Stimulated activated CD8-positive, alpha-beta memory T cell treated with anti-CD3 and anti-CD28 coated beads, Interleukin-12 subunit alpha, Interleukin-12 subunit beta, amount 100 ng/mL, for 24 hours (primary cell): ENCODE measurements around the gene SDK1.

ENCODE experiments used
- DNase-seq: peaks from one replicate; pipeline ENCODE4 v3.0.0-alpha.2; 2020; ENCODE audit errors: extremely low read depth

The SDK1 gene

DNA sequence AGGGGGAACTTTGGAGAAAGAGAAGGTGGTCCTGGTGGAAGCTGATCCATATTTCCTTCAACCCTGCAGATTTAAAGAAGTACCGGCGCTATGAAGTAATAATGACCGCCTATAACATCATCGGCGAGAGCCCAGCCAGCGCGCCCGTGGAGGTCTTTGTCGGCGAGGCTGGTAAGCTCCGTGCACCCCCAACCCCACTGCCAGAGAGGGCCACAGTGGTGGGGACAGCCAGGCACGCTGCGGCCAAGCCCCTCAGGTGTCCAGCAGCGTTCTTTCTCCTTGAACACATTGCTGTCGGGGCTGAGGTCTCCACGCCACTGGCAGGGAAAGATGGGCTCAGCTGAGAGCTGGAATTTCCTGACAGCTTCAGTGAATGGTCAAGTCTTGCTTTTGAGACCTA, 877.4 kb downstream of the SDK1 start:
- DNase-seq: no peak

DNA sequence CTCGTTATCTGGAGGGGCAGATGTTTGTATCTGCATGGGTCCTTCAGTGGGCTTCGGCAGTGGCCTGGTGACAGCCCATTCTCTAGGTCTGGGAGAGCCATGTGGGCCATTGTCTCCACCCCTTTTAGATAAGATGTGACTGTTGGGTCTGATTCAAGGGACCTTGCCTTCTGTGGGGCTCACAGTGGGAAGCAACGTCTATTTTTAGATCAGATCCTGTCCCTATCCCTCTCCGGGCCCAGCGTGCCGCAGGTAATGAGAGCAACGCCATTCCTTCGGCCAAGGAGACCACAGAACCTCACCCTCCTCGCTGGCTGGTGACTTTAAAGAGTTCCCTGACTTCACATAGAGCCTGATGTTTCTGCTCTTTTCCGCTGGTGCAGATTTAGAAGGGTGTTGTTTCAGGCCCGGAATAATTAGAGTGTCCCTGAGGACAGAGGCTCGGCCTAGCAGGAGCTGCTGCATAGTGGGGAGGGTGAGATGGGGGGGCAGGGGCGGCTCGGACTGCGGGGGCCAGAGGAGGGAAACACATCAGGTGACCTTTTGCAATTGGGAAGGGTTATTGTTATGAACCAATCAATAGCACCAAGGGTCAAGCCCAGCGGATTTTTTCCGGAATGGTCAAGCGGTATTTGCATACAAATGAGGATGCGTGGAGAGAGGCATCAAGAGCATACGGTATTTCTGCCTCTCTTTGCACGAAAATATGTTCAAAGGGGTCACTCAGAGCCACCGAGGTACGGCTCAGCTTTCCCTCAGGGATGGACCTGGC, 878.0 kb downstream of the SDK1 start:
- no peak for DNase-seq

DNA sequence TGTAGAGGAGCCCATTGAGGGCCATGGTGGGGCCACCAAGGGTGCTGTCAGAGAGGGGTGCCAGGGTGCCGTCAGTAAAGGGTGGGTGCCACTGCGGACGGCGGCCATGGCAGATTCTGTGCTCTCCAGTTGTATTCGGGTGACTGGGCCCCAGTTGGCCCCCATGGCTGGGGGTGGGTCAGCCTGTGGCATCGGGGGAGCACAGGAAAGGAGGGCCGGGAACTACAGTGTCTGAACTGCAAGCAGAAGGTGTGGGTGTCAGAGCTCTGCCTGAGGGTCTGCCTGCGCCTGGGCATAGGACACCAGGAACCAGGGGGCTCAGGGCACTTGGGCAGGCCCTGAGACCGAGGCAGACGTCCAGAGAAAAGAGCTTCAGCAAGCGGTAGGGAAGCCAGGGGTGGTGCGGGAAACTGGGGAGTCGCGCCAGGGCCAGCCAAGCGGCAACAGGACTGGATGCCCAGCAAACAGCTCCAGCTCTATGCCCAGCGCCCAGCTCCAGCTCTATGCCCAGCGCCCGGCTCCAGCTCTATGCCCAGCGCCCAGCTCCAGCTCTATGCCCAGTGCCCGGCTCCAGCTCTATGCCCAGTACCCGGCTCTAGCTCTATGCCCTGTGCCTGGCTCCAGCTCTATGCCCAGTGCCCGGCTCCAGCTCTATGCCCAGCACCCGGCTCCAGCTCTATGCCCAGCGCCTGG, 878.8 kb downstream of the SDK1 start:
- no peak for DNase-seq

DNA sequence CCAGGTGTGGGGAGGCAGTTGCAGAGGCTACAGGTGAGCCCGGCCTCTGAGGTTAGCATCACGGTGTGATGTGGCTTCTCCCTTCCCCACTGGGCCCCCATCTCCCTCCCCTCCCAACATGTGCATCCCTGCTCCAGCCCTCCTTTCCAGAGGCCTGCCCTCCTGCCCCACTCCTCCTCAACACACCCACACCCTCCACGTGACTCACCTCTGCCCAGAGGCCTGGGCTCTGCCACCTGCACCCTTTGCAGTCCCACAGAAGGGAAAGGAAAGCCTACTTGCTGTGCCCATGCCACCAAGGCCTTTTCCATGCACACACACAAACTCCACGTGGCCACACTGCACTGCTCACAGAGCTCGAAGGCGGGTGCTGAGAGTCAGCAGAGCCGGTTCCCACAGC, 880.4 kb downstream of the SDK1 start:
- no peak for DNase-seq

DNA sequence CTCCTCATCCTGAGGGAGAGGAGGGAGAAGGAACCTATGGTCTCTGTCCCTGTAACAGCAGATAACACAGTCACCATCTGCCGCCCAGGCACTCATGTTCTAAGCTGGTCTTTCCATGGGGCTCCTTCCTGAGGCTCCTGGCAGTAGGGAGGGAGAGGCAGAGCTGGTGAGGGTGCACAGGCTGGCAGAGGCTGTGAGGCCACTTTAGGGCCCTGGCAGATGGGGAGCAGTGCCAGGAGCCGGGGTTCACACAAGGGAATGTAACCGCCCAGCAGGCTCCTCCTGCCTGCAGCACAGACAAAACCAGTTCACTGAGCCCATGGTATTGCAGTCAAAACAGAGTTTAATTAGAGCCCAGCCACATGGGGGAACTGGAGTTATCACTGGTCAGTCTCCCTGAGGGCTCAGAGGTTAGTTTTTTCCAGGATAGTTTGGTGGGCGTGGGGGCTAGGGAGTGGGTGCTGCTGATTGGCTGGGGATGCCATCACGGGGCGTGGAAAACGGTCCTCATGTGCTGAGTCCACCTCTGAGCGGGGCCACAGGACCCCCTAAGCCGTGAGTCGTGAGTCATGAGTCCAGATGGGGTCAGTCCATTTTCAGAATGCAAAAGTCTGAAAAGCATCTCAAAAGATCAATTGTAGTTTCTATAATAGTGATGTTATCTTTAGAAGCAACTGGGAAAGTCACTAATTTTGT, 881.7 kb downstream of the SDK1 start:
- DNase-seq: no peak

DNA sequence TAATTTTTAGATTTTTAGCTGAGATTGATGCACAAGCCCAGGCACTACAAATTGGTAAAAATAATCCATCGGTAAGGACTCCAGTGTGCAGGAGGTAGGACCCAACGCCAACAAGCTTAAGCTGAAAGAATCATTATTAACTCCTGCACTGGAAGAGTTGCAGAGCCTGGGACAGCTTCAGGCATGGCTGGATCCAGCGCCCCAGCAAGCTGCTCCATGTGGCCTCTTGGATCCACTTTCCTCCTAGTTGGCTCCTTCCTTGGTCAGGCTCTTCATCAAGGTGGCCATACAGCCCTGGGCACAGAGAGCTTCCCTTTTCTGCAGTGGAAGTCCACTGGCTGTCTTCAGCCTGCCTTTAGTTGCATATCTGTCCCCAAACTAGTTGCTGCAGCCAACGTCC, 883.6 kb downstream of the SDK1 start:
- no peak for DNase-seq

DNA sequence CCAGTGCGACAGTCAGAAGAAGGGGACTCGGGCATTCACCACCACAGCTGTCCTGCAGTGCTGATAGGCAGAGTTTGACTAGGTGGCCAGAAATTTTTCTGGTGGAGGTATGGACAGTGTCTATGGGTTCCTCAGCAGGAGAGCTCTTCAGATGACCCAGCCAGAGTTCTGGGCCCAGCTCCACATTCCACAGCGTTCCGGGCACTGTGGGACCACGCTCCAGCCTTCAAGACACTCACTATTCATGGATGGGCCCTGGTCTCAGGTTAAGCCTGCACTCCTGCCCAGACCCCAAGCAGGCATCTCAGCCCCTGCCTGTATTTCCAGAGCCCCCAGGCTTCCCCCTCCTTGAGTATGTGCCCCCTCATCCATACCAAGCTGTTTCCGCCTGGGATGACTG, 884.1 kb downstream of the SDK1 start:
- no peak for DNase-seq

DNA sequence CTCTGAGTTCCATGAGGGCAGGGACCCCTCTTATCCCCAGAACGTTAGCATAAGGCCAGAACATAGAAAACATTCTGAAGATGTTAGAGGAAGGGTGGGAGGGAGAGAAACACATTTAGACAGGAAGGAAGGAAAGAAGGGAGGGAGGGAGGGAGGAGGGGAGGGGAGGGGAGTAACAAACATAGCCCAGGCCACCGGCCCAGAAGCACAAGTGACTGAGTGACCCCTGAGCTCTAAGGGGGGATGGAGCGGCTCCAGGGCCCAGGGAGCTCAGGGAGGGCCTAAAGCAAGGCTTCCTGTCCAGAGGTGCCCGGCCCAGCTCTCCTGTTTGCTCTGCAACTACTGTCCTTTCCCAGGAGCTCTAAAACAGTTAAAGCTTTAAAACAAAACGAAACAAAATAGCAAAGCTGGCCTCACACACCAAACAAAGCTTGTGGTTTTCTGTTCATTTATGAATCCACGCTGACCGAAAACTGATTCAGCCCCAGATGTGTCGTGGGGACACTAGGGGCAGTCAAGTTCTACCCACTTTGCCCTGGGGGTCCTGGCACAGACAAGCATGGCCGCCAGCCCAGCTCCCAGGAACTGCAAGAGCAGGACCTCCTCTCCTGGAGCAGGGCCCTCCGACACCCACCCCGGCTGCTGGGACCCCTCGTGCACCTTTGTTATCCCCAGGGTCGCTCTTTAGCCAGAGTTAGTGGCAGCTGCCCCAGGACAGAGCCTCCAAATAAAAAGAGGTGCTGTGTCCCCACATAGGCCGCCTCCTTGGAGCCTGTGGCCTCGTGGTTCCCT, 884.9 kb downstream of the SDK1 start:
- DNase-seq: no peak

DNA sequence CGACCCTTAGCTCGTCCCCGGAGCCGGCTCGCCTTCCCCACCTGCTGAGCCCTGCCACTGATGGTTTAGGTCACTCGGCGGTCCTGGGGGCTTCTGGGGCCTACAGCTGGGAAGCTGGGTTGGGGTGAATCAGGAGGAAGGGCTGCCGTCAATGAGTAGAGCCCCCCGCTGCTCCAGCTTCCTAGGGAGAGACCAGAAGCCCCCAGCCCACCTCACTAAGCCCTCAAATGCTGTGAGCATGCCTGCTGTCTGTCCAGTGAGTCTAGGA, 885.4 kb downstream of the SDK1 start:
- no peak for DNase-seq

DNA sequence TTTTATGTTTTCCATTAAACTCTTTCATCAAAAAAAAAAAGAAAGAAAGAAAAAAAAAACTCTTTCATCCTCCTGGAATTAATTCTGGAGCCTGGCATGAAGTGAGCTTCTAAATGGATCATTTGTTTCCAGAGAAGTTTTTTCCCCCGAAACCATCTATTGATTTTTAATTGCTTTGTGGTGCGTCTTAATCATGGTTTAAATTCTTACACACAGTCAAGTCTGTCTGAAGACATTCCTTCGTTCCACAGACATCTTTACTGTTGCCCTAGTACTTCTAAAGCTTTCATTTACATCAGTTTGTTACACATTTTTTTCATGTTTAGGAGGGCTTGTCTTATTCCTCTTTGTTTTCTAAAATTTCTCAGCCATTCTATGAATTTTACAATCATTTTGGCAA, 887.6 kb downstream of the SDK1 start:
- no peak for DNase-seq

DNA sequence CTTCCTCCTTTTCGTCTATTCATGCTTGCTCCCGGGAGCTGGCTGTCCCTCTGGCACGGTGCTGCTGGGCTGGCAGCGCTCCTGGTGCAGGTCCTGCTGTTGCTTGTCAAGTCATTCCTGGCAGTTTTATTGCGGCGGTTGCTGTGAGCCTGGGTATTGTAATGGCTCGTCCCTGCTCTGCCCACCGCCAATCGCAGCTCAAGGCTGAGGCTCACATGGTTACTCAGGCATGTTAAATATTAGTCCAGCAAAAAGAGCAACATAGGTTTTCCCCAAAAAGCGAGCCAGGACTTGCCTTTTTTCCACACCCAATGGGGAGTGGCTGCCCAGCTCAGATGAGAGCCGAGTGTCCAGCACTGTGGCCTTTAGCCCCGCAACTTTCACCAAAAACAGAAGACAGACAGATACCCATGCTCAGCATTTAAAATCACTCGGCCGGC, 888.1 kb downstream of the SDK1 start:
- no peak for DNase-seq

DNA sequence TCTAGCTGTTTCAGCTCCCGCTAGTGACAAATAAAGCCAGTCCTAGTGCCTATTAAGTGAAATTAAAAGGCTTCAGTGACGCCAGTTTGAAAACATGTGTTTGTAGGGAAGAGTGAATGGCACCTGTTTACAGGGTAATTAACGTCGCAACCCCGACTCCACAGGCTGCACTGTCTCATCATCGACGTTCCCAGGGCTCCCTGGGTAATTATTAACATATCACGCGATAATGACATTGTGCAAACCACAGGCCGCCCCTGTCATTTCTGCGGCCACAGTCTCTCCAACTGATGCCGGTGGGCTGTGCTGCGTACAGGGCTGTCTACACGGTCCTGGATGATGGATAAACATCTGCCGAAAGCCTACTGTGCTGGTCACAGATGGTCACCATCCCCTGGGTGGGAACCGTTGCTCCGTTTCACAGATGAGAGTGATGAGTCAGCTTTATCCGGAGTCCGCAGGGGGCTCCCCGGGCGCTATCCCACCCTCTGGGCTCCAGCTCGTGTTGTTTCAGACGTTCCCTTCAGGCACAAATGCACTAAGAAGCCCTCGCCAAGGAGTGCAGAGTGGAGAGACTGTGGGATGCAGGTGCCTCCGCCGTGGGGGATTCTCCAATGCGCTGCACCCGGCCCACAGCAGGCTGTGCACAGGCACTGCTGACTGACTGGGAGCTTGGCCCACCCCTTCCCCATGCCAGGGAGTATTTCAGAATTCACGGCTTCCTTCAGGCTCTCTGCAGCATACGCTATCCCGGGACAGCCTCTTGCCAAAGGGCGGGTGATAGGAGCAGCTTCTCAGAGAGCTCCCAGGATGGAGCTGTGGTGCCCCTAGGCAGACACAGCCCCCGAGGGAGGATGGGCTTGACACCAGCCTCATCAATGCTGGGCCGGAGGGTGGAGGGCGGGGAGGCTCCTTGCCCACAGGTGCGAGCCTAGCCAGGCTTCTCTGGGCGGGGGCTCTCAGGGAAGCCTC, 889.2 kb downstream of the SDK1 start:
- DNase-seq: no peak

DNA sequence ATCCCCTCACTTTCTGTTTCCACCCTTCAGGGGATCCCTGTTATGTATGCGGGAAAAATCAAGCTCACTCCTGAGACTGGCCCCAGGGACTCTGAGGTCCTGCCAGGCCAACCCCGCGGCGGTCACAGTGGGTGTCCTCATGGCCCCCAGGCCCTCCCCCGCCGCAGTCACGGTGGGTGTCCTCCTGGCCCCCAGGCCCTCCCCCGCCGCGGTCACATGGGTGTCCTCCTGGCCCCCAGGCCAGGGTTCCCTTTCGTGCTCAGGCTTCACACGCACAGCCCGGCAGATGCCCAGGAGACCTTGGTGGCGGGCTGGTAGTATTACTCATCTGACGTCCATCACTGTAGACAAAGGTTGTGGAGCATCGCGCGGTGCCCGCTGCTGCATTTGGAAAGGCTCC, 890.0 kb downstream of the SDK1 start:
- no peak for DNase-seq

DNA sequence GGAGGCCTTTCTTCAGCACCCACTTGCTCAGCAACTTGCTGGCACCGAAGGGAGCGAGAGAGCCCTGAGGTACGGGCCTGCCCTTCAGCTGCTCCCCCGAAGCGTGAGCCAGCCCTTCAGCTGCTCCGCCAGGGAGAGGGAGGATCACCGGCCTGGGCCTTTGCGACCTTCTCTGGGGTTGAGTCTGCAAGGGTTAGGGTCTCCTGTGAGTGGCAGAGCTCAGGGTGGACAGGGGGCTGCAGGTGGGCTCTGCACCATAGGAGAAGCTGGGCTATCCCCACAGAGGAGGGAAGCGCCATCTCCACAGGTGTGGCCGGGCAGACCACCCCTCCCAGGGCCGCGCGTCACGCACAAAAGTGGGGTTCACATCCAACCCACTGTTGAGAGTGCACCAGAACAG, 890.5 kb downstream of the SDK1 start:
- DNase-seq: no peak

DNA sequence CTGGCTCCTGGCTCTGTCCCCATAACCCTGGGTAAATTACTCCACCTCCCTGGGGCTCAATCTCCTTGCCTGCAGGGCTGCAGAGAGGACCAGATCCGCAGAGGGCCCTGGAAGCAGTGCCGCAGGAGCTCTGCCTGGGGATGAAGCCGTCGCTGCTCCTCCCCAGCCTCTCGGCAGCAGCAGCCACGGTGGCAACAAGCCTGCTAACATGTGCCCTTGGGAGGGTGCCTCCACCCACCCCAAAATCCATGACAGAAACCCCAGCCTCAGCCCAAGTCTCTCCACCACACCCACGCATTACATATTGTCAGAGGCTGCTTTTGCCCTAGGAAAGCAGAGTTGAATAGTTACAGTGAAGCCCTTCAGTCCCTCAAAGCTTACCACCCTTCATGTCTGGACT, 894.6 kb downstream of the SDK1 start:
- DNase-seq: no peak

DNA sequence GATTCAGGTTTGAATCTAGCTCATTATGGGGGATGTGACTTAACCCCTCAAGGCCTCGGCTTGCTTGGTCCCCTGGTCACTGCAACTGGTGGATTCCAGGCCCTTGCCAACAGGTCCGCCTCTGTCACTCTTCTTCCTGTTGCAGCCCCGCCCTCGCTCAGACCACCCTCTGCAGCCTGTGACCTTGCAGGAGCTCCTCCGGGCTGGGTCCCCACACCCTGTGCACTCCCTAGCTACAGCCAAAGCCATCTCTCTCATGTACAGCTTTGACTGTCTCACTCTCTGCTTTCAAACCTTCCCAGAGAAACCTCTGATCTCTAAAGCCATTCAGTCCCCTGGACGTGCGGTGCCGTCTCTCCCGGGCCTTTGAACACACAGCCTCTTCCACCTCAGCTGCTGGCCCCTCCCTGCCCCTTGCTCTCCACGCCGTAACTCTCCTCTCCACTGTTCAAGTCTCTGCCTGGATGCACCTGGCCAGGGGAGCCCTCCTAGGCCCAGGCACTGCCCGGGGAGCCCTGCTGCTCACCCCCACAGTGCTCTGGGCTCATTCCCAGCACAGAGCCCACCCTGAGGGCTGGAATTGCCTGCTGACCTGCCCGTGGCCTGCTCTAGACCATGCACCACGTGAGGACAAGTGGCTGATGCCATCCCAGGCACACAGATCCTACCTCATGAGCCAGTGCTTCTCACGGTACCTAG, 895.2 kb downstream of the SDK1 start:
- DNase-seq: no peak

DNA sequence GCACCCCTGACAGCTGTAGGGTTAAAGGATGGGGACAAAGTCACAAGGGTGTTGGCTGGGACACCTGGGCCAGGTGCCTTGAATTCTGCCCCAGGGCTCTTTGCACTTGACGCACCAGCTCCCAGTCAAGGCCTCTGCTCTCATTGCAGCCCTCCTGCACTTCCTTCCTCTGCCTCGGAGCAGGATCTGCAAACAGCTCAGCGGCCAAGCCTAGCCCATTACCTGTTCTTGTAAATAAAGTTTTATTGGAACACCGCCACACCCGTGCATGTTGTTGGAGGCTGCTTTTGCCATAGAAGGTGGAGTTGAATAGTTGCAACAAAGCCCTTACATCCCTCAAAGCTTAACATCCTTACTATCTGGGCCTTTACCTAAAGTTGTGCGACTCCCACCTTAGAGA, 897.2 kb downstream of the SDK1 start:
- no peak for DNase-seq

DNA sequence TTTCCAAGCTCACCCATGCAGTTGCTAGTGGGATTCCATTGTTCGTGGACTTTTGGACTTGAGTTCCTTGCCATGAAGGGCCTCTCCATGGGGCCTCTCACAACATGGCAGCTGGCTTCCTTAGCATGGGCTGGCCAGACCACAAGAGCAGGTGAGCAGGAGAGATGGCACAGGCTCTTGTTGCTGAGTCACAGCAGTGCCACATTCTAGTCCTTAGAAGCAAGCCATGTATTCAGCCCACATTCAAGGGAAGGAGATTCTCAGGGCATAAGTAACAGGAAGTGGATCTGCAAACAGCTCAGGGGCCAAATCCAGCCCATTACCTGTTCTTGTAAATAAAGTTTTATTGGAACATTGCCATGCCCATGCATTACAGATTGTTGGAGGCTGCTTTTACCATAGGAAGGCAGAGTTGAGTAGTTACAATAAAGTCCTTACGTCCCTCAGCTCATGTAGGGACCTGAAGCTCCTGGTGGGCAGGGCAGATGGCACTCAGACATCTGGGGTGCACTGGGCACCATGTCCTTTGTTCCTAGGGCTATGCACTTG, 899.6 kb downstream of the SDK1 start:
- no peak for DNase-seq

DNA sequence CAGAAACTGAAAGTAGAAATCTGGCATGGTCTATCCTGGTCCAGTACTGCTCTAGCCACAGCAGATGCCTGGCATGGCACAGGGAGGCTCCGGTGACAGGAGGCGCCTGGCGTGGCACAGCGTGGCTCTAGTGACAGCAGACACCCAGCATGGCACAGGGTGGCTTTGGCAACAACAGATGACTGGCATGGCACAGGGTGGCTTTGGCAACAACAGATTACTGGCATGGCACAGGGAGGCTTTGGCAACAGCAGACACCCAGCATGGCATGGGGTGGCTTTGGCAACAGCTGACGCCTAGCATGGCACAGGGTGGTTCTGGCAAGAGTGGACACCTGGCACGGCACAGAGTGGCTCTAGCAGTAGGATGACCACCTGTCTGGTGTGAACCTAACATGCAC, 900.5 kb downstream of the SDK1 start:
- DNase-seq: no peak

DNA sequence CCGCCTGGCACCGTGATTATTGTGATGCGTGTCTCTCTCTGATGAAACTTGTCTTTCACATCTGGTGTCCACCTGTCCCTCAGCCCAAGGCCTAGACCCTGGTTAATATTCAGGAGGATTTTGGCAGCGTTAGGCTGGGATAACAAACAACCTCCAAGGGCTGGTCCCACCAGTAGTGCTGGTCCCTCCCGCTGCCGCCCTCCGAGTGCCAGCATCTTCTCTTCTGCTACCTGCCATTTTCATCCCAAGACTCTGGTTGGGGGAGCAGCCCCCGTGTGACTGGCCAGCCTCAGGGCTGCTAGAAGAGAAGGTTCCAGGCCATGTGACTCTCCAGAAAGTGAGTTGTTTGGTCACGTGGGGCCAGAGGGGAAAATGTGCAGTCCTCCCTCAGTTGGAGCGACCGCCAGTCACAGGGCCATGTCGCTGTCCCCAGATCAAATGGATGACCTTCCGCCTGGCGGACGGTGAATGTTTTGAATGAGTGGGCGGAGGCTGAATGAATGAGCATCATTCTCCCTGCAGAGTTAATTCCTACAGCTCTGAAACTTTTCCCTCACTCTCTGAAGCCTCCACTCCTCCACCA, 901.2 kb downstream of the SDK1 start:
- DNase-seq: no peak
